Endothelial cell of umbilical vein (primary cell): ENCODE results near the gene ACTL8. TPM values are rescaled to one million over a fixed set of nuclear protein-coding genes. Genes with fewer than 3 reads are reported as not detected.

Experiments used
- BruUV-seq: library from RNA; stranded (reverse); fragments of 400-500 nt; replicated peaks from 2 replicates; lab custom pipeline; 2021; lab: Mats Ljungman, UMichigan
- CTCF ChIA-PET: fragments of 300-600, 350-600 bp; sonication (Branson Sonifier 250); formaldehyde crosslinking; loops from one replicate; lab custom pipeline; 2021; ENCODE audit warnings: antibody characterized with exemption, inconsistent platforms; lab: Charles Lee
- POLR2A ChIA-PET: fragments of 300-600, 350-600 bp; sonication (Branson Sonifier 250); formaldehyde crosslinking; loops from one replicate; lab custom pipeline; 2021; ENCODE audit warnings: antibody characterized with exemption, inconsistent platforms; lab: Charles Lee
- DNase-seq: peaks from one replicate; pipeline ENCODE4 v3.0.0-alpha.2; 2011; ENCODE audit warnings: low read depth, low spot score
- FAIRE-seq: peaks from 2 replicates; lab custom pipeline; 2011; peaks lifted over from hg19 to GRCh38; lab: Jason Lieb, UNC
- H2AFZ ChIP-seq: 2 replicates; pipeline ENCODE4 v1.6.0; 2012; ENCODE audit warnings: low read depth, low read length, control low read depth, inconsistent platforms
- H3K27ac ChIP-seq: 2 replicates; pipeline ENCODE4 v1.5.1; 2011; ENCODE audit warnings: low read depth, mild to moderate bottlenecking, control low read depth, low read length, moderate library complexity; ENCODE audit not compliant: insufficient read depth
- H3K27me3 ChIP-seq, 2 experiments: 2 replicates each; pipeline versions ENCODE4 v1.6.0 to v1.6.1; 2011; ENCODE audit warnings: low read length in 2 of 2, mixed read lengths in 1 of 2; ENCODE audit not compliant: control insufficient read depth in 2 of 2, insufficient read depth in 2 of 2
- H3K36me3 ChIP-seq, 2 experiments: 2 replicates in 1 of 2; 3 replicates in 1 of 2; pipeline ENCODE4 v1.5.1; 2011; ENCODE audit warnings: low read length in 2 of 2, mild to moderate bottlenecking in 1 of 2, moderate library complexity in 1 of 2; ENCODE audit not compliant: control insufficient read depth in 2 of 2, insufficient read depth in 2 of 2; ENCODE audit errors: extremely low read depth in 1 of 2
- H3K4me1 ChIP-seq: 3 replicates; pipeline ENCODE4 v1.5.1; 2011; ENCODE audit warnings: mild to moderate bottlenecking, low read length; ENCODE audit not compliant: control insufficient read depth, insufficient read depth; ENCODE audit errors: extremely low read depth
- H3K4me2 ChIP-seq: 2 replicates; pipeline ENCODE4 v1.6.1; 2011; ENCODE audit warnings: low read length, control low read depth, mixed read lengths; ENCODE audit not compliant: insufficient read depth
- H3K4me3 ChIP-seq, 3 experiments: fragments of 200-600 bp in 1 of 3; sonication (generic), shearing (Covaris generic) in 1 of 3; replicated peaks in 1 of 3; 2 replicates each; pipeline ENCODE4 v1.5.1; 2011 to 2016; ENCODE audit warnings: control low read depth in 3 of 3, low read length in 3 of 3, mild to moderate bottlenecking in 2 of 3, inconsistent platforms in 1 of 3, low read depth in 1 of 3, moderate library complexity in 1 of 3; ENCODE audit not compliant: insufficient read depth in 1 of 3
- H3K79me2 ChIP-seq: 2 replicates; pipeline ENCODE4 v1.6.0; 2012; ENCODE audit warnings: low read length, inconsistent platforms; ENCODE audit not compliant: control insufficient read depth, insufficient read depth
- H3K9ac ChIP-seq: replicated peaks from 2 replicates; pipeline ENCODE3; 2011; ENCODE audit warnings: low read length, control low read depth; ENCODE audit not compliant: insufficient read depth; ENCODE audit errors: extremely low read depth
- H3K9me1 ChIP-seq: replicated peaks from 3 replicates; pipeline ENCODE4 v1.6.0; 2011; ENCODE audit warnings: mild to moderate bottlenecking, low read length; ENCODE audit not compliant: control insufficient read depth, insufficient read depth; ENCODE audit errors: extremely low read depth
- H3K9me3 ChIP-seq: replicated peaks from 2 replicates; pipeline ENCODE4 v1.5.1; 2012; ENCODE audit warnings: low read length, inconsistent platforms; ENCODE audit not compliant: control insufficient read depth, insufficient read depth
- H4K20me1 ChIP-seq: replicated peaks from 2 replicates; pipeline ENCODE3; 2011; ENCODE audit warnings: mild to moderate bottlenecking, low read length; ENCODE audit not compliant: control insufficient read depth, insufficient read depth; ENCODE audit errors: extremely low read depth
- EZH2 ChIP-seq: IDR thresholded peaks from 2 replicates; pipeline ENCODE4 v1.6.1; 2012; ENCODE audit warnings: borderline replicate concordance, low read depth, mild to moderate bottlenecking, moderate library complexity, low read length, inconsistent platforms; ENCODE audit not compliant: severe bottlenecking
- FOS ChIP-seq: IDR thresholded peaks from 2 replicates; pipeline ENCODE4 v1.6.1; 2011; ENCODE audit warnings: mild to moderate bottlenecking, low read length, moderate library complexity, borderline replicate concordance; ENCODE audit not compliant: insufficient read depth
- GATA2 ChIP-seq: IDR thresholded peaks from 2 replicates; pipeline ENCODE4 v1.7.0; 2011; ENCODE audit warnings: low read depth, mild to moderate bottlenecking, moderate library complexity, mixed read lengths, low read length; ENCODE audit not compliant: insufficient read length, insufficient read depth
- JUN ChIP-seq: IDR thresholded peaks from 2 replicates; pipeline ENCODE4 v1.6.1; 2011; ENCODE audit warnings: borderline replicate concordance, low read depth; ENCODE audit not compliant: insufficient read length, insufficient read depth
- MAX ChIP-seq: IDR thresholded peaks from 2 replicates; pipeline ENCODE4 v1.6.1; 2011; ENCODE audit not compliant: insufficient read depth, insufficient read length
- MYC ChIP-seq: IDR thresholded peaks from one replicate; pipeline ENCODE4 v1.6.1; 2011; ENCODE audit warnings: mild to moderate bottlenecking, low read depth, low read length
- POLR2A ChIP-seq: IDR thresholded peaks from 2 replicates; pipeline ENCODE4 v1.6.1; 2012; ENCODE audit warnings: low read depth, mild to moderate bottlenecking, control low read depth, low read length
- POLR2AphosphoS5 ChIP-seq: IDR thresholded peaks from 2 replicates; pipeline ENCODE4 v1.6.1; 2012; ENCODE audit warnings: low read depth, mild to moderate bottlenecking, control low read depth, low read length, moderate library complexity; ENCODE audit not compliant: insufficient read depth
- dilution Hi-C: fragments of 300-500 bp; cut with MboI; formaldehyde crosslinking; loops from one replicate; pipeline ENCODE4 v1.15.0; 2019; ENCODE audit warnings: low sequenced_read_pairs; ENCODE audit not compliant: extremely low pct_ligation_motif_present
- intact Hi-C: fragments of 100-400 bp; cut with micrococcal nuclease; formaldehyde crosslinking; loops from one replicate; pipeline ENCODE4 v1.10.0; 2022
- polyA plus RNA-seq, 4 experiments: library from polyadenylated mRNA; depleted of rRNA in 3 of 4; stranded (reverse) in 3 of 4; unstranded in 1 of 4; fragments of >200 nt; gene quantifications; 2 replicates each; pipeline versions ENCODE4 v1.2.1 to v1.2.3, GENCODE V29; 2011 to 2012; ENCODE audit warnings: missing spikeins in 1 of 4
- total RNA-seq: library from RNA; stranded (reverse); gene quantifications from 2 replicates; pipeline ENCODE4 v1.2.3, GENCODE V29; 2021
- TF ChIP-seq, protein P1 (sequence below), 2 donors: IDR thresholded peaks; 1 replicate in 1 of 2; 2 replicates in 1 of 2; pipeline ENCODE4 v1.5.1; 2011; ENCODE audit warnings: low read length in 2 of 2, mild to moderate bottlenecking in 2 of 2, moderate library complexity in 2 of 2, control low read depth in 1 of 2, inconsistent platforms in 1 of 2, low read depth in 1 of 2; ENCODE audit not compliant: insufficient read depth in 1 of 2; ENCODE audit errors: extremely low read depth in 1 of 2

ACTL8 gene
- total and polyA plus RNA-seq, 2 donors (not counting 3 experiments of a cell fraction or from before 2014, with no cell fraction given), result not detected

- intact Hi-C loops (no loop called here), dilution Hi-C loops (no loop called here)
- BruUV-seq, result no TSS peak
- Histone ChIP-seq H3K9ac (no peak overlapping the region), H3K4me2 (no peak overlapping the region), H3K4me3 (no peak overlapping the region), H3K4me1 (no peaks in the 10 kb centered on the region), H3K36me3 (no peaks in the 10 kb centered on the region), H2AFZ (no peak overlapping the region), H3K9me3 (no peaks in the 10 kb centered on the region), H3K79me2 (no peaks in the 10 kb centered on the region), H3K9me1 (no peaks in the 10 kb centered on the region), H3K27ac (no peak overlapping the region), H3K27me3 (no peaks in the 10 kb centered on the region), H4K20me1 (no peaks in the 10 kb centered on the region)
- POLR2A ChIA-PET, result no interaction called here
- TF ChIP-seq MYC, result no peak
- no peak for TF ChIP-seq FOS
- no peak for TF ChIP-seq GATA2
- TF ChIP-seq, protein P1, sequence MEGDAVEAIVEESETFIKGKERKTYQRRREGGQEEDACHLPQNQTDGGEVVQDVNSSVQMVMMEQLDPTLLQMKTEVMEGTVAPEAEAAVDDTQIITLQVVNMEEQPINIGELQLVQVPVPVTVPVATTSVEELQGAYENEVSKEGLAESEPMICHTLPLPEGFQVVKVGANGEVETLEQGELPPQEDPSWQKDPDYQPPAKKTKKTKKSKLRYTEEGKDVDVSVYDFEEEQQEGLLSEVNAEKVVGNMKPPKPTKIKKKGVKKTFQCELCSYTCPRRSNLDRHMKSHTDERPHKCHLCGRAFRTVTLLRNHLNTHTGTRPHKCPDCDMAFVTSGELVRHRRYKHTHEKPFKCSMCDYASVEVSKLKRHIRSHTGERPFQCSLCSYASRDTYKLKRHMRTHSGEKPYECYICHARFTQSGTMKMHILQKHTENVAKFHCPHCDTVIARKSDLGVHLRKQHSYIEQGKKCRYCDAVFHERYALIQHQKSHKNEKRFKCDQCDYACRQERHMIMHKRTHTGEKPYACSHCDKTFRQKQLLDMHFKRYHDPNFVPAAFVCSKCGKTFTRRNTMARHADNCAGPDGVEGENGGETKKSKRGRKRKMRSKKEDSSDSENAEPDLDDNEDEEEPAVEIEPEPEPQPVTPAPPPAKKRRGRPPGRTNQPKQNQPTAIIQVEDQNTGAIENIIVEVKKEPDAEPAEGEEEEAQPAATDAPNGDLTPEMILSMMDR (IDR thresholded peaks at IDR 0.05; ENCODE audit: extremely low read depth in 1 of 2, insufficient read depth in 1 of 2, low read depth in 1 of 2, low read length in 2 of 2), result no peak
- TF ChIP-seq POLR2A, result no peak
- no peak for TF ChIP-seq JUN
- no peak for TF ChIP-seq MAX
- no peak for TF ChIP-seq EZH2
- TF ChIP-seq POLR2AphosphoS5, result no peak
- FAIRE-seq (no peak), DNase-seq (no peak)
- CTCF ChIA-PET, result no interaction called here
These were observed 19.3 kb upstream of the ACTL8 start for GRCh38 chr1:17735793-17736192.
